ENCODE measurements around the gene MTG2. TPM values are rescaled to one million over a fixed set of nuclear protein-coding genes. Genes with fewer than 3 reads are reported as not detected.

The MTG2 gene
- total and polyA plus RNA-seq, 2 of the 8 experiments (the other 6 are each of a cell fraction or from before 2014, with no cell fraction given), result 14.4 to 22.8 TPM

GRCh38 chr20:62236766-62237513, 54.1 kb downstream of the MTG2 start:
- H3K79me2 ChIP-seq (ENCODE audit: control insufficient read depth in 1 of 2, insufficient read depth in 2 of 2, low read length in 2 of 2), result peaks cover 6 to 30% of the 10 kb centered on the region in 2 experiments; a peak in 3 of 4 replicates
- H3K27me3 ChIP-seq (replicated peaks in 1 of 4; ENCODE audit: control insufficient read depth in 3 of 4, extremely low read depth in 1 of 4, insufficient read depth in 3 of 4, low read length in 3 of 4), result 0 out of 7 replicates have a peak, but pooled peaks cover 0 to 3% (median 0%) of the 10 kb centered on the region in 4 experiments
- peak overlapping the region in 1 of 2 experiments; percentile 32; a peak in 1 of 4 replicates for H3K4me2 ChIP-seq (ENCODE audit: insufficient read depth in 1 of 2, low read depth in 2 of 2, low read length in 2 of 2)
- no peak overlapping the region for H4K91ac ChIP-seq (replicated peaks; ENCODE audit: insufficient read length, low read length)
- no peak overlapping the region for H3K9ac ChIP-seq (replicated peaks in 1 of 4; ENCODE audit: extremely low read depth in 1 of 4, low read depth in 3 of 4, low read length in 3 of 4)
- no peak overlapping the region for H3K18ac ChIP-seq (ENCODE audit: extremely low read depth, low read length)
- H3K27ac ChIP-seq (ENCODE audit: low read depth, low read length), result peak overlapping the region; percentile 15
- H4K5ac ChIP-seq (ENCODE audit: insufficient read length, low read depth, low read length), result no peak overlapping the region
- whole genome bisulfite sequencing, 2 experiments (ENCODE audit: extremely low coverage in 1 of 2, insufficient coverage in 1 of 2, insufficient read length in 1 of 2, insufficient replicate concordance in 2 of 2, low coverage in 1 of 2, low lambda C conversion rate in 2 of 2, missing lambda C conversion rate in 1 of 2), result 75% methylated on average over 26 of the region's 28 CpGs; no CpG with 5 or more reads in 1 of the 2 experiments
- H3K56ac ChIP-seq (replicated peaks; ENCODE audit: insufficient read length, low read depth, low read length), result peak overlapping the region; percentile 7
- H2BK12ac ChIP-seq (ENCODE audit: low read depth, low read length), result peak overlapping the region; percentile 39; the same call in 1 of the 2 replicates
- no peak overlapping the region for H2BK15ac ChIP-seq (ENCODE audit: low read length)
- H3K79me1 ChIP-seq (ENCODE audit: low read depth, low read length), result peaks cover 11% of the 10 kb centered on the region; the same call in 1 of the 2 replicates
- no peak overlapping the region for H3K4me3 ChIP-seq (ENCODE audit: extremely low read depth in 1 of 4, insufficient read depth in 2 of 4, low read depth in 3 of 4, low read length in 4 of 4)
- H2BK120ac ChIP-seq (replicated peaks; ENCODE audit: low read depth, low read length), result no peak overlapping the region
- H3K4me1 ChIP-seq (replicated peaks in 1 of 4; ENCODE audit: control insufficient read depth in 3 of 4, insufficient read depth in 4 of 4, low read length in 3 of 4), result peaks cover 0 to 9% (median 6%) of the 10 kb centered on the region in 4 experiments; a peak in 5 of 7 replicates
- H3K23me2 ChIP-seq (ENCODE audit: low read depth, low read length), result peaks cover 2% of the 10 kb centered on the region; the same call in 1 of the 2 replicates
- DNase-seq (ENCODE audit: low read depth in 1 of 2, low spot score in 2 of 2) (no peak), FAIRE-seq (no peak)
- CTCF ChIA-PET (ENCODE audit: partially characterized antibody), result interaction anchor here (0.7 to 1.1 kb wide), 2 partner anchors 10 to 16 kb away, joined by 3 read pairs; no protein-coding TSS in a partner anchor
- no peak overlapping the region for H3K4ac ChIP-seq (replicated peaks; ENCODE audit: insufficient read length, low read depth, low read length)
- TF ChIP-seq CTCF (IDR thresholded peaks at IDR 0.05; ENCODE audit: control extremely low read depth in 1 of 3, insufficient read depth in 1 of 3, low read depth in 1 of 3, low read length in 3 of 3) (peak in 1 of 3 experiments; percentile 1; a peak in 1 of 4 replicates), SIN3A (conservative IDR thresholded peaks at IDR 0.05 in 1 of 2, IDR thresholded peaks at IDR 0.05 in 1 of 2; ENCODE audit: low read depth in 1 of 2, low read length in 2 of 2) (peak in 1 of 2 experiments; percentile 54; a peak in 1 of 4 replicates), EGR1 (IDR thresholded peaks at IDR 0.05; ENCODE audit: borderline replicate concordance, low read depth, low read length) (0 out of 2 replicates have a peak, but pooled peaks have one; percentile 14), RAD21 (IDR thresholded peaks at IDR 0.05 in 1 of 2, conservative IDR thresholded peaks at IDR 0.05 in 1 of 2; ENCODE audit: low read depth in 2 of 2, low read length in 2 of 2) (no peak)
- no peak overlapping the region for H2AFZ ChIP-seq (ENCODE audit: low read length)
- peaks cover 0 to 2% of the 10 kb centered on the region in 2 experiments; a peak in 1 of 4 replicates for H3K9me3 ChIP-seq (ENCODE audit: insufficient read depth in 2 of 2, low read depth in 1 of 2, low read length in 1 of 2)
- H2BK5ac ChIP-seq (ENCODE audit: low read depth, low read length), result no peak overlapping the region
- no peaks in the 10 kb centered on the region for H3K36me3 ChIP-seq (ENCODE audit: control insufficient read depth in 2 of 4, insufficient read depth in 4 of 4, low read length in 3 of 4)
- peak overlapping the region; percentile 20 for H4K8ac ChIP-seq (ENCODE audit: extremely low read depth, insufficient read depth, low read length)
- no peak overlapping the region; the same call in 1 of the 2 replicates for H2AK5ac ChIP-seq (ENCODE audit: low read depth, low read length)
- H4K20me1 ChIP-seq (replicated peaks in 1 of 2; ENCODE audit: control insufficient read depth in 1 of 2, insufficient read depth in 2 of 2, low read length in 2 of 2), result peaks cover 5 to 11% of the 10 kb centered on the region in 2 experiments
- H3K23ac ChIP-seq (ENCODE audit: insufficient read length), result no peak overlapping the region
- H3K14ac ChIP-seq (ENCODE audit: insufficient read length), result no peak overlapping the region
- no peak overlapping the region for H2BK20ac ChIP-seq (ENCODE audit: low read length)
- POLR2A ChIA-PET (ENCODE audit: partially characterized antibody), result interaction anchor here (0.8 to 2.6 kb wide), 4 partner anchors 9 to 171 kb away, joined by 3 to 7 read pairs (median 3); partner anchors contain the start of gene LSM14B
